Spleen (tissue), 7 donors: Measurements from ENCODE around the gene GMDS.

Experiments used
- POLR2A ChIP-seq, 3 donors: fragments of 450-650 bp; IDR thresholded peaks; one replicate each; pipeline ENCODE4 v1.5.1; 2017; ENCODE audit warnings: antibody characterized with exemption in 3 of 3, mild to moderate bottlenecking in 1 of 3
- TF ChIP-seq, protein P1 (sequence below), 11 experiments: fragments of 200-600 bp in 7 of 11; fragments of 450-650 bp in 4 of 11; sonication (generic) in 4 of 11; IDR thresholded peaks in 8 of 11; conservative IDR thresholded peaks in 3 of 11; 1 replicate in 7 of 11; 2 replicates in 4 of 11; pipeline versions ENCODE4 v1.4.0 to v1.8.0; 2016 to 2021; ENCODE audit warnings: antibody characterized with exemption in 11 of 11, inconsistent platforms in 4 of 11, mild to moderate bottlenecking in 1 of 11
- donor health status: DM: no; HTN: no; CAD: no; lungs with moderate emphysema.
- donor health status: DM: no; HTN: no; CAD: no.
- donor health status: DM: no; HTN: no; CAD: no.

DNA sequence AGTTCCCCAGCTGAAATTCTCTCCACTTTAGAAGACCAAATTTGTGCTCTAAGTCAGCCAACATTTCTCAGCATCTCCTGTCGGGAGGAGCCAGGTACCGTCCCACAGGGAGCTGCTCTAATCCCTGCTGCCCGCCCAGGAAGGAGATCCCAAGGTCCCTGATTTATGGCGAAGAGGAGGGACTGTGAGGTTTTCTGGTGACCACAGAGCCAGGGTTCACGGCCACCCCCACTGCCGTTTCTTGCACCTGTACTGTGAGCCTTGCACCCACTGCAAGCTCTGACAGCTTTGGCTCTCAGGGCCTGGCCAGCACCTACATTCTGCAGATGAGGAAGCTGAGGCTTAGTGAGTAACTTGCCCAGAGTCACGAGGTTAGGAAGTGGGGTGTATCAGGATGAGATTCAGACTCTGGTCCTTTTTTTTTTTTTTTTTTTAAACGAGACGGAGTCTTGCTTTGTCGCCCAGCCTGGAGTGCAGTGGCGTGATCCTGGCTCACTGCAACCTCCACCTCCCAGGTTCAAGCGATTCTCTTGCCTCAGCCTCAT is 600.8 kb downstream of the GMDS start:
- TF ChIP-seq, protein P1, sequence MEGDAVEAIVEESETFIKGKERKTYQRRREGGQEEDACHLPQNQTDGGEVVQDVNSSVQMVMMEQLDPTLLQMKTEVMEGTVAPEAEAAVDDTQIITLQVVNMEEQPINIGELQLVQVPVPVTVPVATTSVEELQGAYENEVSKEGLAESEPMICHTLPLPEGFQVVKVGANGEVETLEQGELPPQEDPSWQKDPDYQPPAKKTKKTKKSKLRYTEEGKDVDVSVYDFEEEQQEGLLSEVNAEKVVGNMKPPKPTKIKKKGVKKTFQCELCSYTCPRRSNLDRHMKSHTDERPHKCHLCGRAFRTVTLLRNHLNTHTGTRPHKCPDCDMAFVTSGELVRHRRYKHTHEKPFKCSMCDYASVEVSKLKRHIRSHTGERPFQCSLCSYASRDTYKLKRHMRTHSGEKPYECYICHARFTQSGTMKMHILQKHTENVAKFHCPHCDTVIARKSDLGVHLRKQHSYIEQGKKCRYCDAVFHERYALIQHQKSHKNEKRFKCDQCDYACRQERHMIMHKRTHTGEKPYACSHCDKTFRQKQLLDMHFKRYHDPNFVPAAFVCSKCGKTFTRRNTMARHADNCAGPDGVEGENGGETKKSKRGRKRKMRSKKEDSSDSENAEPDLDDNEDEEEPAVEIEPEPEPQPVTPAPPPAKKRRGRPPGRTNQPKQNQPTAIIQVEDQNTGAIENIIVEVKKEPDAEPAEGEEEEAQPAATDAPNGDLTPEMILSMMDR (IDR thresholded peaks at IDR 0.05 in 8 of 11, conservative IDR thresholded peaks at IDR 0.05 in 3 of 11), result no peak
- no peak for TF ChIP-seq POLR2A (IDR thresholded peaks at IDR 0.05)
